AG09319 (cell line): Measurements from ENCODE around the gene DCXR.

Source experiments
- DNase-seq: peaks from one replicate; pipeline ENCODE4 v3.0.0-alpha.2; 2010; ENCODE audit warnings: low read depth; ENCODE audit errors: extremely low read depth
- CTCF ChIP-seq: IDR thresholded peaks from 2 replicates; pipeline ENCODE4 v1.5.1; 2011; ENCODE audit warnings: low read depth, mild to moderate bottlenecking, inconsistent platforms, low read length, moderate library complexity

DCXR gene

GRCh38 chr17:81995463-81996231, 41.9 kb downstream of the DCXR start:
- TF ChIP-seq CTCF, result no peak
- no peak for DNase-seq

GRCh38 chr17:81994593-81995462, 42.7 kb downstream of the DCXR start:
- no peak for DNase-seq
- TF ChIP-seq CTCF, result no peak

GRCh38 chr17:81993729-81994592, 43.5 kb downstream of the DCXR start:
- no peak for TF ChIP-seq CTCF
- DNase-seq, result no peak

- DNase-seq, result no peak
- no peak for TF ChIP-seq CTCF
Measured at GRCh38 chr17:81992306-81993102, 45.0 kb downstream of the DCXR start.

GRCh38 chr17:81991684-81992305, 45.7 kb downstream of the DCXR start:
- DNase-seq, result no peak
- no peak for TF ChIP-seq CTCF
